Lower lobe of right lung (tissue), 2 donors: ENCODE data around the gene CCDC57. TPM values are rescaled to one million over a fixed set of nuclear protein-coding genes. Genes with fewer than 3 reads are reported as not detected.
A peak's percentile ranks its signal among the peaks of the same experiment; 100 is the strongest.
"Not testable (repeated sequence)": the region's sequence is repeated elsewhere in the genome, so short reads cannot be mapped to it uniquely, and the experiment has no call there.

Source experiments
- ATAC-seq, 2 donors: fragments of 200-7000 bp; cut with Tn5 transposase; one replicate each; pipeline ENCODE4 v1.9.1; 2020 to 2022; ENCODE audit warnings: mild to moderate bottlenecking in 2 of 2, moderate library complexity in 2 of 2
- DNase-seq: peaks from one replicate; pipeline ENCODE4 v3.0.0-alpha.2; 2020
- H3K27ac ChIP-seq: fragments of 200-600 bp; one replicate; pipeline ENCODE4 v1.8.0; 2022
- H3K27me3 ChIP-seq: fragments of 200-600 bp; one replicate; pipeline ENCODE4 v1.8.0; 2022; ENCODE audit warnings: low read depth
- H3K36me3 ChIP-seq: fragments of 200-600 bp; one replicate; pipeline ENCODE4 v1.8.0; 2022; ENCODE audit warnings: mild to moderate bottlenecking
- H3K4me1 ChIP-seq: fragments of 200-600 bp; one replicate; pipeline ENCODE4 v1.8.0; 2022
- H3K4me3 ChIP-seq: fragments of 200-600 bp; one replicate; pipeline ENCODE4 v1.8.0; 2022; ENCODE audit warnings: mild to moderate bottlenecking
- H3K9me3 ChIP-seq: fragments of 200-600 bp; one replicate; pipeline ENCODE4 v1.8.0; 2022
- intact Hi-C: fragments of 100-400 bp; cut with DNase I; formaldehyde crosslinking; loops from one replicate; pipeline ENCODE4 v1.11.0; 2022
- total RNA-seq: library from RNA; stranded (reverse); fragmentation: NEBNext Ultra II Directional; extraction: Animal tissue kit (Norgen Biotek cat#: 25700); gene quantifications from one replicate; pipeline ENCODE4 v1.2.1, GENCODE V29; 2021
- TF ChIP-seq, protein P1 (sequence below): fragments of 200-600 bp; IDR thresholded peaks from one replicate; pipeline ENCODE4 v1.8.0; 2022; ENCODE audit warnings: antibody characterized with exemption, mild to moderate bottlenecking
- donor health status: DM: no; HTN: yes; CAD: no; lungs with severe emphysema.

CCDC57 gene
- total RNA-seq, 1 donor from 2014 or later, result 63.4 TPM

DNA sequence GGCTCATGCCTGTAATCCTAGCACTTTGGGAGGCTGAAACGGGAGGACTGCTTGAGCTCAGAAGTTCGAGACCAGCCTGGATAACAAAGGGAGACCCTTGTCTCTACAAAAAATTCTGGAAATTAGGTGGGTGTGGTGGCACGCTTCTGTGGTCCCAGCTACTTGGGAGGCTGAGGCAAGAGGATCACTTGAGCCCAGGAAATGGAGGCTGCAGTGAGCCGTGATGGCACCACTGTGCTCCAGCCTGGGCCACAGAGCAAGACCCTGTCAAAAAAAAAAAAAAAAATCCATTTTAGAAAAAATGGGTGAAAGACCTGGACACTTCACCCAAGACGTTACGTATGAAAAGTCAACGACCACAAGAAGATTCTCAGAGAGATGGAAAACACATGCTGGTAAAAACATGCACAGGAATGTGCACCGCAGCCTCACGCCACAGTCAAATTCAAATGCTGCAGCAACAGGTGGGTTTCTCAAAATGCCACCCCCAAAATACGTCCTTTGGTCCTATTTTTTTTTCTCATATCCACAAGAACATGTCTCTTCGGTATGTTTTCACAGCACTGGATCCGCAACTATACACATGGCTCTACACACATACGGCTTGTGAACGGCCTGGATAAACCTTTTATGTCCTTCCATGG, 43.7 kb upstream of the CCDC57 start:
- DNase-seq, result no peak
- TF ChIP-seq, protein P1, sequence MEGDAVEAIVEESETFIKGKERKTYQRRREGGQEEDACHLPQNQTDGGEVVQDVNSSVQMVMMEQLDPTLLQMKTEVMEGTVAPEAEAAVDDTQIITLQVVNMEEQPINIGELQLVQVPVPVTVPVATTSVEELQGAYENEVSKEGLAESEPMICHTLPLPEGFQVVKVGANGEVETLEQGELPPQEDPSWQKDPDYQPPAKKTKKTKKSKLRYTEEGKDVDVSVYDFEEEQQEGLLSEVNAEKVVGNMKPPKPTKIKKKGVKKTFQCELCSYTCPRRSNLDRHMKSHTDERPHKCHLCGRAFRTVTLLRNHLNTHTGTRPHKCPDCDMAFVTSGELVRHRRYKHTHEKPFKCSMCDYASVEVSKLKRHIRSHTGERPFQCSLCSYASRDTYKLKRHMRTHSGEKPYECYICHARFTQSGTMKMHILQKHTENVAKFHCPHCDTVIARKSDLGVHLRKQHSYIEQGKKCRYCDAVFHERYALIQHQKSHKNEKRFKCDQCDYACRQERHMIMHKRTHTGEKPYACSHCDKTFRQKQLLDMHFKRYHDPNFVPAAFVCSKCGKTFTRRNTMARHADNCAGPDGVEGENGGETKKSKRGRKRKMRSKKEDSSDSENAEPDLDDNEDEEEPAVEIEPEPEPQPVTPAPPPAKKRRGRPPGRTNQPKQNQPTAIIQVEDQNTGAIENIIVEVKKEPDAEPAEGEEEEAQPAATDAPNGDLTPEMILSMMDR, result no peak
- H3K4me1 ChIP-seq, result peaks cover 4% of the 10 kb centered on the region
- H3K4me3 ChIP-seq, result no peak overlapping the region
- H3K9me3 ChIP-seq, result no peaks in the 10 kb centered on the region
- peaks cover 81% of the 10 kb centered on the region for H3K36me3 ChIP-seq
- H3K27me3 ChIP-seq, result no peaks in the 10 kb centered on the region
- no peak for ATAC-seq
- intact Hi-C loops, result no loop called here
- no peak overlapping the region for H3K27ac ChIP-seq

DNA sequence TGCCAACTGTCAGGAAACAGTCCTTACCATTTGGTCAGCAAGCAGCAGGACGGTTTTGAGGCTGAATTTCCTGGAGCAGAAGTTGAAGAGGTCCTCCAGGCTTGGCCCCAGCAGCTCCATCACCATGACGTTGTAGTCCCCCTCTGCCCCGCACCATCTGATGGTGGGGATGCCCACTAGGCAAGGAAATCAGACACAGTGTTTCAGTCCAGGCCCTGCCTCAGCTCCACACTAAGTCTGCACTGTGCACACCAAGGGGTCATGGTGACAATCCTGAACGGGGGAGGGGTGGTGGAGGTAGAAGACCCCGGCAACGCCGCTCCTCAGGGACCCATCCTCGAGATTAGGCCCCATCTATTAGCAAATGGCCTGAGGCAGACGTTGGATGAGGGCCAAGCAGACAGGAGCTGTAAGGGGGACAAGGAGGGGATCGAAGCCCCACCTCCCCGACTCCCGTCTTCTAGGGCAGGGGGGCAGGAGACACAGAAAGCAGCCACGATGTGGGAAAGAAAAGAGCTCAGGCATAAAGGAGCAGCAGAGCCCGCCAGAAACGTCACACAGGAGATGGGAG, 42.8 kb upstream of the CCDC57 start:
- Histone ChIP-seq H3K4me3 (no peak overlapping the region), H3K9me3 (no peaks in the 10 kb centered on the region), H3K4me1 (peaks cover 4% of the 10 kb centered on the region), H3K36me3 (peaks cover 81% of the 10 kb centered on the region), H3K27ac (no peak overlapping the region), H3K27me3 (no peaks in the 10 kb centered on the region)
- TF ChIP-seq, protein P1, result no peak
- intact Hi-C loops, result no loop called here
- peak; percentile 34 for DNase-seq
- no peak for ATAC-seq

- H3K27me3 ChIP-seq, H3K4me1 ChIP-seq, H3K9me3 ChIP-seq, DNase-seq, intact Hi-C loops, H3K4me3 ChIP-seq, ATAC-seq, H3K27ac ChIP-seq: not testable (repeated sequence)
- H3K36me3 ChIP-seq, result peaks cover 87% of the 10 kb centered on the region
Observed at GRCh38 chr17:82254746-82255145, 42.1 kb upstream of the CCDC57 start.

DNA sequence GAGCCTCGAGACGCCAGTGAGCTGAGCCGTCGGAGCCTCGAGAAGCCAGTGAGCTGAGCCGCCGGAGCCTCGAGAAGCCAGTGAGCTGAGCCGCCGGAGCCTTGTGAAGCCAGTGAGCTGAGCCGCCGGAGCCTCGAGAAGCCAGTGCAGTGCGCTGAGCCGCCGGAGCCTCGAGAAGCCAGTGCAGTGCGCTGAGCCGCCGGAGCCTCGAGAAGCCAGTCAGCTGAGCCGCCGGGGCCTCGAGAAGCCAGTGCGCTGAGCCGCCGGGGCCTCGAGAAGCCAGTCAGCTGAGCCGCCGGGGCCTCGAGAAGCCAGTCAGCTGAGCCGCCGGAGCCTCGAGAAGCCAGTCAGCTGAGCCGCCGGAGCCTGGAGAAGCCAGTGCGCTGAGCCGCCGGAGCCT, 41.5 kb upstream of the CCDC57 start:
- ATAC-seq, H3K4me3 ChIP-seq, intact Hi-C loops, H3K27ac ChIP-seq, DNase-seq, H3K9me3 ChIP-seq, H3K27me3 ChIP-seq, H3K4me1 ChIP-seq: not testable (repeated sequence)
- H3K36me3 ChIP-seq, result peaks cover 87% of the 10 kb centered on the region

DNA sequence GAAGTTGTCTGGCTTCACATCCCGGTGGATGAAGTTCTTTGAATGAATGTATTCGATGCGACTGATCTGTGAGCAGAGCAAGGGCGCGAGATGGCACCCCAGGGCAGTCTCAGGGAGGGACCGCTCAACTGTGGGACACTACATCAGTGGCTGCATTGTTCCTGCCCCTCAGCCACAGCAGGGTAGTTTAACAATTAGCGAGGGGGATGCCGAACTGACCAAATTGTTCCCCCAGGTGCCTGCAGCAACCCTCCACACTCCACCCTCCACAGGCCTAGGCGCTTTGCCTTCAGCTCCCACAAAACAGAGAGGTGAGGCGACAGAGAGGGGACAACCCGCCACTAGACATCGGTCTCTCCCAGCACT, 40.5 kb upstream of the CCDC57 start:
- TF ChIP-seq, protein P1, result no peak
- ATAC-seq, result no peak
- H3K4me3 ChIP-seq, result no peak overlapping the region

GRCh38 chr17:82252511-82253178, 40.0 kb upstream of the CCDC57 start:
- Histone ChIP-seq H3K27ac (no peak overlapping the region), H3K4me1 (peaks cover 7% of the 10 kb centered on the region), H3K9me3 (no peaks in the 10 kb centered on the region), H3K4me3 (no peak overlapping the region), H3K36me3 (peaks cover 87% of the 10 kb centered on the region), H3K27me3 (no peaks in the 10 kb centered on the region)
- ATAC-seq, result no peak
- DNase-seq, result peak; percentile 40
- intact Hi-C loops, result no loop called here
- TF ChIP-seq, protein P1, result no peak

More for the DNA sequence above, 40.5 kb upstream of the CCDC57 start:
- Histone ChIP-seq H3K27me3 (no peaks in the 10 kb centered on the region), H3K27ac (no peak overlapping the region), H3K36me3 (peaks cover 87% of the 10 kb centered on the region), H3K9me3 (no peaks in the 10 kb centered on the region), H3K4me1 (peaks cover 4% of the 10 kb centered on the region)
- intact Hi-C loops, result no loop called here
- no peak for DNase-seq
